Measurements from ENCODE around the gene CSNK1D.
"Not testable (repeated sequence)": the region's sequence is repeated elsewhere in the genome, so short reads cannot be mapped to it uniquely, and the experiment has no call there.

CSNK1D gene

GRCh38 chr17:82216301-82217119 is 57.0 kb downstream of the CSNK1D start:
- H3K27me3 Mint-ChIP-seq: peaks cover 0 to 4% of the 10 kb centered on the region in 2 donors
- DNase-seq: peak; percentile 83
- peak overlapping the region; percentile 97 for H3K27ac Mint-ChIP-seq
- H3K9me3 Mint-ChIP-seq: no peaks in the 10 kb centered on the region
- ATAC-seq (replicated peaks): peak; percentile 86 to 87
- H3K4me1 Mint-ChIP-seq: peaks cover 24 to 29% of the 10 kb centered on the region in 2 donors
- H3K4me3 Mint-ChIP-seq: peak overlapping the region; percentile 66 to 74
- no peaks in the 10 kb centered on the region for H3K36me3 Mint-ChIP-seq

GRCh38 chr17:82215972-82216300 is 57.6 kb downstream of the CSNK1D start:
- Mint-ChIP-seq H3K27ac (peak overlapping the region; percentile 97), H3K9me3 (no peaks in the 10 kb centered on the region), H3K27me3 (peaks cover 0 to 4% of the 10 kb centered on the region in 2 donors), H3K36me3 (no peaks in the 10 kb centered on the region), H3K4me1 (peaks cover 24 to 29% of the 10 kb centered on the region in 2 donors), H3K4me3 (peak overlapping the region; percentile 66 to 74)
- ATAC-seq (replicated peaks) (no peak), DNase-seq (no peak)

GRCh38 chr17:82215095-82215971 is 58.2 kb downstream of the CSNK1D start:
- DNase-seq: no peak
- Mint-ChIP-seq H3K9me3 (no peaks in the 10 kb centered on the region), H3K27ac (peak overlapping the region; percentile 97), H3K4me3 (no peak overlapping the region), H3K4me1 (peaks cover 24 to 29% of the 10 kb centered on the region in 2 donors), H3K27me3 (peaks cover 0 to 4% of the 10 kb centered on the region in 2 donors), H3K36me3 (no peaks in the 10 kb centered on the region)
- ATAC-seq (replicated peaks): no peak

DNA sequence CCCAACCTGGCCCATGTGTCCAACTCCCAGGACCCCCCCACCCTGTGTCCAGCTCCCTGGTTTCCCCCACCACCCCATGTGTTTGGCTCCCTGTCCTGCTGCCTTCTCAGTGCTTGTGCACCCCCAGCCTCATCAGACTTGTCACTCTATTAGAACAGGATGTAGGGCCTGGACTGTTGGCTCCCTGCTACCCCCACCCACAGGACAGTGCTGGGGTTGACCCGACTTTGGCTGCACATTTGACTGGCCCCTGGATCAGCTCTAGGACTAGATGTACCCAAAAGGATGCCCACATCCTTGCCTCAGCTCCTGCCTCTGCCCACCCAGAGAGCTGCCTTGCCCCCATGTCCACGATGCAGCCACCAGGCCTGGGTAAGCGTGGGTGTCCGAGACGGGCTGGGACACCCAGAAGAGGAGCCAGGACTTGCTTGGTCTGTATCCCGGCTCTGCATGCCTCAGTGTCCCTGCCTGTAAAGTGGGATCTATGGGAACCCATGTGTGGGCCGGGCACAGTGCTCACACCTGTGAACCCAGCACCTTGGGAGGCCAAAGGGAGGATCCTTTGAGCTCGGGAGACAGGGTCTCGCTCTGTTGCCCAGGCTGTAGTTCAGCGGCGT is 59.4 kb downstream of the CSNK1D start:
- no peaks in the 10 kb centered on the region for H3K9me3 Mint-ChIP-seq
- peaks cover 0 to 2% of the 10 kb centered on the region in 2 donors for H3K36me3 Mint-ChIP-seq
- no peak for ATAC-seq (replicated peaks)
- H3K27ac Mint-ChIP-seq: no peak overlapping the region
- peaks cover 0 to 4% of the 10 kb centered on the region in 2 donors for H3K27me3 Mint-ChIP-seq
- H3K4me3 Mint-ChIP-seq: peak overlapping the region; percentile 43 to 70
- H3K4me1 Mint-ChIP-seq: peaks cover 24 to 30% of the 10 kb centered on the region in 2 donors
- no peak for DNase-seq

GRCh38 chr17:82213251-82214011 is 60.1 kb downstream of the CSNK1D start:
- peak overlapping the region; percentile 94 for H3K27ac Mint-ChIP-seq
- H3K4me3 Mint-ChIP-seq: peak overlapping the region; percentile 74 to 83
- ATAC-seq (replicated peaks): peak in 1 of 2 donors; percentile 2
- no peaks in the 10 kb centered on the region for H3K27me3 Mint-ChIP-seq
- no peaks in the 10 kb centered on the region for H3K9me3 Mint-ChIP-seq
- H3K4me1 Mint-ChIP-seq: peaks cover 28 to 36% of the 10 kb centered on the region in 2 donors
- peak; percentile 37 for DNase-seq
- H3K36me3 Mint-ChIP-seq: peaks cover 0 to 2% of the 10 kb centered on the region in 2 donors

DNA sequence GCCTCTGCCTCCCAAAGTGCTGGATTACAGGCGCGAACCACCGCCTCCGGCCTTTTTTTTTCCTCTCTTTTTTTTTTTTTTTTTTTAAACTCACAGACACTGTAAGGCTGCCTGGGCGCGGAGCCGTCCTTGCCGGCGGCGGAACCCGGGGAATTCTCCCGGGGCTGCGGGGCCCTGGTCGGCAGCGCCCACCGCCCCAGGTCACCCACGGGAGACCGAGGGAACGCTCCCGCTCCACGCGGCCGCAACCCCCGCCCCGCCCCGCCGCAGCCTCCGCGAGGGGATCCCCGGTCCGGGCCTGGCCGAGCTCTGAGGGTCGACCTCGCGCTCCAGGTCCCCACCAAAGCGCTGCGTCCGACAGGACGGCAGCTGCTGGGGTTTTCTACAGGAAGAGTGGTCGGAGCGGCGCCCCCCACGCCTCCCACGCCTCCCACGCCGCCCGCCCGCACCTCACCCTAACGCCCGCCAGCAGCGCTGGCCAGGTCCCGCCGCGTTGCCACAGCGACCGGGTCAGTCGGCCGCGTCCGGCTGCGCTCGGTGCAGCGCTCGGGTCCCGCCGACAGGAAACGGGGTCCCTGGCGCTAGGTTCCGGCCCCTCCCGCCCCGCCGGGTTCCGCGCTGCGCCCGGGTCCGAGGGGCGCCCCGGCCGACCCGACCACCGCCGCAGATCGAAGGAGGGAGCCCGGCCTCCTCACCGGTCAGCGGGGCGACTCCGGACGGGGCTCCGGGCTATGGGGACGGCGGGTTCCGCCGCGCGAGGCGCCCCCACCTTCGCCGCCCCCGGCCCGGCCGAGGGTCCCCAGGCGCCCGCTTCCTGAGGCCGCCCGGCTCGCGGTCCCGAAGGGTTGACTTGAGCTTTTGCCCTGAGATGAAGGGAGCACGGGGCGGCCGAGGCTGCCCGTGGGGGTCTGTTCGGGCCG is 60.9 kb downstream of the CSNK1D start, which contains the start of gene CCDC57:
Gene CCDC57, minus strand, starts transcription at position 512 of the 920 bp plus-strand sequence. CDS start 10,898 bp downstream, outside the sequence.
- Mint-ChIP-seq H3K27ac (peak within 1 kb of the TSS; percentile 94), H3K27me3 (no peaks in the 10 kb centered on the region), H3K9me3 (no peaks in the 10 kb centered on the region), H3K4me3 (peak within 1 kb of the TSS; percentile 74 to 83), H3K36me3 (peaks cover 2 to 4% of the 10 kb centered on the region in 2 donors), H3K4me1 (peaks cover 28 to 36% of the 10 kb centered on the region in 2 donors)
- ATAC-seq (replicated peaks) (peak; percentile 68 to 77), DNase-seq (peak; percentile 76)

- H3K36me3 Mint-ChIP-seq: peaks cover 6 to 12% of the 10 kb centered on the region in 2 donors
- H3K27ac Mint-ChIP-seq; ATAC-seq (replicated peaks); H3K4me3 Mint-ChIP-seq; H3K9me3 Mint-ChIP-seq; H3K27me3 Mint-ChIP-seq; DNase-seq: not testable (repeated sequence)
- H3K4me1 Mint-ChIP-seq: peaks cover 21 to 30% of the 10 kb centered on the region in 2 donors
These were observed 62.8 kb downstream of the CSNK1D start for GRCh38 chr17:82210655-82211054.

DNA sequence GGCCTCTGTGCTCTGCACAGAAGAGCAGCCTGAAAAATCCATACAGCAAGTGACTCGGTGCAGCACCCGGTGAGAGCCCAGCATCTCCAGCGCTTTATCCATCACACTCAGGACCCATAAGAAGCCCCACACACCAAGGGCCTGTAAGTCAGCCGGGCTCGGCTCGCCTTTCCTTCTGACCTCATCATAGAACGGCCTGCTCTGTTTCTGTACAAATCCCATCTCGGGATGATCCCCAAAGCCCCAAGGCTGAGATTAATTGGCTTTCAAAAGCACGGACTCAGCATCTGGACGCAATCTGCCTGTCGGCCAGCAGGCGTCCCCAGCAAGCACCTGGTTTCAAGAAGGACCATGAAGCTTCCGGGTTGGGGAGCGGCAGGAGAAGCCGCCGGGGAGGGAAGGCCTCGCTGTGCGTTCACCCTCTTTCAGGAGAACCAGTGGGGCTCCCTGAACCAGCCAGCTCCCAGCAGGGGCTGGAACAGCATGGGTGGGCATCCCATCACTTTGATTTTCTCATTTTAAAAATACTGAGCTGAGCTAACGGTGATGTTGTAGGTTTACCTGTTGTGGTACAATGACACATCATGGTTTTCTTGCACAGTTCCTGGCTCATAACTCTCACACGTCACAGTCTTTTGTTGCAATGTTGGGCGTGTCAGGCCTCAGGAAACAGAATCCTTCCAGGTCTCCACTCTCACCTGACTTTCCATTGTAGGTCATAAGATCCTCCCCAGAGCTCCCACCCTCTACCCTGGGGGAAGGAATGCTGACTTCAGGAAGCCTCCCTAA is 67.6 kb downstream of the CSNK1D start:
- H3K36me3 Mint-ChIP-seq: peaks cover 12 to 18% of the 10 kb centered on the region in 2 donors
- peak overlapping the region; percentile 90 for H3K27ac Mint-ChIP-seq

GRCh38 chr17:82204831-82205719 is 68.4 kb downstream of the CSNK1D start:
- Mint-ChIP-seq H3K36me3 (peaks cover 12 to 18% of the 10 kb centered on the region in 2 donors), H3K27ac (no peak overlapping the region), H3K4me3 (no peak overlapping the region), H3K27me3 (no peaks in the 10 kb centered on the region), H3K4me1 (peaks cover 15 to 22% of the 10 kb centered on the region in 2 donors), H3K9me3 (no peaks in the 10 kb centered on the region)
- no peak for DNase-seq
- peak in 1 of 2 donors; percentile 15 for ATAC-seq (replicated peaks)

More for the DNA sequence above, 67.6 kb downstream of the CSNK1D start:
- no peaks in the 10 kb centered on the region for H3K9me3 Mint-ChIP-seq
- ATAC-seq (replicated peaks) (peak; percentile 94 to 97), DNase-seq (peak; percentile 74)
- H3K27me3 Mint-ChIP-seq: no peaks in the 10 kb centered on the region
- H3K4me3 Mint-ChIP-seq: peak overlapping the region; percentile 21 to 57
- peaks cover 15 to 22% of the 10 kb centered on the region in 2 donors for H3K4me1 Mint-ChIP-seq

- no peak for ATAC-seq (replicated peaks)
- no peaks in the 10 kb centered on the region for H3K9me3 Mint-ChIP-seq
- H3K27ac Mint-ChIP-seq: no peak overlapping the region
- H3K36me3 Mint-ChIP-seq: peaks cover 12 to 23% of the 10 kb centered on the region in 2 donors
- H3K4me3 Mint-ChIP-seq: no peak overlapping the region
- DNase-seq: no peak
- peaks cover 13 to 19% of the 10 kb centered on the region in 2 donors for H3K4me1 Mint-ChIP-seq
- H3K27me3 Mint-ChIP-seq: no peaks in the 10 kb centered on the region
These were observed 69.6 kb downstream of the CSNK1D start for GRCh38 chr17:82203920-82204319.

- H3K4me3 Mint-ChIP-seq: no peak overlapping the region
- no peaks in the 10 kb centered on the region for H3K9me3 Mint-ChIP-seq
- H3K27me3 Mint-ChIP-seq: no peaks in the 10 kb centered on the region
- no peak overlapping the region for H3K27ac Mint-ChIP-seq
- DNase-seq (no peak), ATAC-seq (replicated peaks) (no peak)
- H3K36me3 Mint-ChIP-seq: peaks cover 16 to 27% of the 10 kb centered on the region in 2 donors
- H3K4me1 Mint-ChIP-seq: peaks cover 15% of the 10 kb centered on the region in 2 donors
These were observed 70.5 kb downstream of the CSNK1D start for GRCh38 chr17:82202981-82203380.
